ENCODE measurements around the gene ADAMTSL2.

The ADAMTSL2 gene

GRCh38 chr9:133589454-133590227 is 55.1 kb downstream of the ADAMTSL2 start:
- DNase-seq (ENCODE audit: low spot score) = no peak

DNA sequence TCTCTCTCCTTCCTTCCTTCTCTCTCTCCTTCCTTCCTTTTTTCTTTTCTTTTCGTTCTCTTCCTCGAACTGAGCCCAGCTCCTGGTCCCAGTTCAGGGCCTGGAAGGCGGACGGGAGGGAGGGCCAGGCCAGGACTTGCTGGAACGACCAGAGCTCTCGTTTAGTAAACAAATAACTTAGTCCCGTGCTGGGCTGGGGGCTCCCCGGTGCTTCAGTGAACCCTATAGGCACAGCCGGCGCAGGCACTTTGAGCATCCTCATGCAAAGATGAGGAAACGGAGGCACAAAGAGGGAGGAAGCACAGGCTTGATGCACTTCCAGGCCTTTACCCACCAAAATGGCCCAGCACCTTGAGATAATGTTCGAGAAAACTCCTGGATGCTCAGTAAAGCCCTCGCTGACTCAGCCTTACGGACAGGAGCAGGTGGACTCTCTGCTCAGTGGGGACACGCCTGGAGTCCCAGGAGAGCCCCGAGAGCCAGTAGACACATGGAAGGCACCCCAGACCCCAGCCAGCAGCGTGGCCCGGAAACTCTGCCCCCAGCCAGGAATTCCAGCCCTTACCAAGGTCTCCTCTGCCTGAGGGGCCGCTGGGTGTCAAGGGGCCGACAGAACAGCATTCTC is 55.8 kb downstream of the ADAMTSL2 start:
- no peak for DNase-seq (ENCODE audit: low spot score)

- no peak for DNase-seq (ENCODE audit: low spot score)
These were observed 56.8 kb downstream of the ADAMTSL2 start for GRCh38 chr9:133591116-133591910.

DNA sequence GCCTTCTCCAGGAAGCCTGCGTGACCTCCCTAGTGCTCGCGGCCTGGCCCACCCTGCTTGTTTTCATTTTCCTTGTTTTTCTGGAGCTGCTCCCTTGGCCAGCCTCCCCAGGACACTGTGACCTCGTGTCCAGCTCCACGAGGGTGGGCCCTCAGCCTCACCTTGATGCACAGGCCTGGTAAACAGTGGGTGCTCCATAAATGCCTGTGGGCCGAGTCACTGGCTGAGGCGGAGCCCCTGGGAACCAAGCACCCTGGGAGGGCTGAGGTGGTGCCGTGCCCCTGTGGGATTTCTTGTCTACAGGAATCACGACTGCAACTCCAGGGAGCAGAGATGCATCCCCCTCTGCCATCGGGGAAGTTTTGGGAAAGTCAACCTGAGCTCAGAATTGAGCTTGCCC is 57.5 kb downstream of the ADAMTSL2 start:
- DNase-seq (ENCODE audit: low spot score) = no peak

DNA sequence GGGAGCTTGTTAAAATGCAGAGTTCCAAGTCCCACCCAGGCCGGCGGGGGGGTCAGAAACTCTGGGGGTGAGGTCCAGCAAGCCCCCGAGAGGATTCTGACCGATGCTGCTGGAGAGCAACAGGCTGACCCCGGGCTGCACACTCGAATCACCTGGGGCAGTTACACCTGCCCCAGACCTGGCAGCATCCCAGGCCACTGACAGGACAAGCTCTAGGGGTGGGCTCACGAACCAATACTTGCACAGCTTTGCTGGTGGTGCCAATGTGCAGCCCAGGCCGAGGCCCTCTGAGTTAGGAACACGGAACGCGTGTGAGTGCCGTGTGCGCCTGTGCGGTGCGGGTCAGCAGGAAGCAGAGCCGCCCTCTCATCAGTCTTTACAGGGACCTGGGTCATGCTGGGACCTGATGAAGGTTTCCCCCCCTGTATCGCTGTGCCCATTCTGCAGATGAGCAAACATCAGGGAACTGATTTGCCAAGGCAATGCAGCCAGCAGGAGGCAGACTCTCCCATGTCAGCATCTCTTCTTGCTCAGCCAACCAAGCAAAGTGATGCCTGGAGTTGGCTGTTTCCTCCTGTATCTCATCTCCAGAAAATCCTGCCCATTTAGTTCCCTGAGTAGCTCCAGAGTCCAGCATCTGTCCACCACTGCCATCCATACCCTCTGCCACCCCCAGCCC is 58.4 kb downstream of the ADAMTSL2 start:
- DNase-seq (ENCODE audit: low spot score) = no peak

- DNase-seq (ENCODE audit: low spot score) = no peak
These were observed 59.2 kb downstream of the ADAMTSL2 start for GRCh38 chr9:133593587-133594253.

DNA sequence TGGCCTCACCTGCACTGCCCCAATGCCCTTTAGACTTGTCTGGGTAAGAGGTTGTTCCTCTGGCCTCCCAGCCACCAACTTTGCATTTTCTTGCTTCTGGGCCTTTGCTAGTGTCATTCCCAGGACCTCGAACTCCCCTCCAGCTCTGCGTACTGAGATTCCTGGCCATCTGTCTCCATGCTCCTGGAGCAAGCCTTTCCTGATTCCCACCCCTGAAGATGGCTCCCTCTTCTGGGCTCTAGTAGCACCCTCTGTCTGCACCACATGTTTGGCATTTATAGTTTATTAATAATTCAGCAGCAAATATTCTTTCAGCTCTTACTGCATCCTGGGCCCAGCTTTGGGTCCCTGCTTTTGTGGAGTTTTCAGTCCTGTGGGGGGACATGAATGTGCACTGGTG is 59.8 kb downstream of the ADAMTSL2 start:
- no peak for DNase-seq (ENCODE audit: low spot score)

GRCh38 chr9:133595910-133596309 is 61.4 kb downstream of the ADAMTSL2 start:
- no peak for DNase-seq (ENCODE audit: low spot score)

DNA sequence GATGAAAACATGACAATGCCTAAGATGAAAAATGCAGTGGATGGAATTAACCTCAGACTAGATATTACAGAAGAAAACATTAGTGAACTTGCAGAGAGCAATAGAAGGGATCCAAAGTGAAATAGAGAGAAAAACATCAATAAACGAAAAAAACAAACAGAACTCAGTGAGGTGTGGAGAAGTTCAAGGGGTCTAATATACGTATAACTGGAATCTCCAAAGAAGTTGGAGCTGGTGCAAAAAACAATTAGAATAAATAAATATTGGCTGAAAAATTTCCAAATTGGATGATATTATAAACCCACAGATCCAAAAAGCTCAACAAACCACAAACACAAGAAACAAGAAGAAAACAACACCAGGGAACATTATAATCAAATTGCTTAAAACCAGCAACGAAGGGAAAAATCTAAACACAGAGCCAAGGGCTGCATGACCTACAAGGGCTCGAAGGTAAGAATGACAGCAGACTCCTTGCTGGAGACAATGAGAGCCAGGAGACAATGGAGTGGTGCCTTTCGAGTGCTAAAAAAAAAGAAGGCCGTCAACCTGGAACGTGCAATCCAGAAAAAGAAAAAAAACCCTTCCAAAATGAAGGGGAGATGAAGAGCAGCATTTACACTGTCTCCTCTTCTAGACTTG is 62.9 kb downstream of the ADAMTSL2 start:
- no peak for DNase-seq (ENCODE audit: low spot score)

GRCh38 chr9:133598978-133599377 is 64.5 kb downstream of the ADAMTSL2 start:
- no peak for DNase-seq (ENCODE audit: low spot score)

DNA sequence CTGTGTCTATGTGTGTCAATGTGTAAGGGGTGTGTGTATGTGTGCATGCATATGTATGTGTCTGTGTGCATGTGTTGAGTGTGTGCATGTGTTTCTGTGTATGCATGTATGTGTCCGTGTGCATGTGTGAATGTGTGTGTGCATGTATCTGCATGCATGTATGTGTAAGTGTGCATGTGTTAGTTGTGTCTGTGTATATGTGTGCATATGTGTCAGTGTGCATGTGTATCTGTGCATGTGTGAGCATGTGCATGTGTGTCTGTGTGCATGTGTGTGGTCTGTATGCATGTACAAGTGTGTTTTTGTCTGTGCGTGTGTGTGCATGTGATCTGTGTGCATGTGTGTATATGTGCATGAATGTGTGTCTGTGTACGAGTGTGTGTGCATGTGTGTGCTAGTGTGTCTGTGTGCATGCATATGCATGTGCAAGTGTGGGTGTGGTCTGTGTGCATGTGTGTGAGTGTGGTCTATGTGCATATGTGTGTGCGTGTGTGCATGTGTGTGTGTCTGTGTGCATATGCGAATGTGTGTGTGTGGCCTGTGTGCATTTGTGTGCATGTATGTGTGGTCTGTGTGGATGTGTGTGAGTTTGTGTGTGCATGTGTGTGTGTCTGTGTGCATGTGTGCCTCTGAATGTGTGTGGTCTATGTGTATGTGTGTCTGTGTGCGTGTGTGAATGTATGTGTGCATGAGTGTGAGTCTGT is 65.1 kb downstream of the ADAMTSL2 start:
- no peak for DNase-seq (ENCODE audit: low spot score)

- no peak for DNase-seq (ENCODE audit: low spot score)
These were observed 66.2 kb downstream of the ADAMTSL2 start for GRCh38 chr9:133600739-133601138.

DNA sequence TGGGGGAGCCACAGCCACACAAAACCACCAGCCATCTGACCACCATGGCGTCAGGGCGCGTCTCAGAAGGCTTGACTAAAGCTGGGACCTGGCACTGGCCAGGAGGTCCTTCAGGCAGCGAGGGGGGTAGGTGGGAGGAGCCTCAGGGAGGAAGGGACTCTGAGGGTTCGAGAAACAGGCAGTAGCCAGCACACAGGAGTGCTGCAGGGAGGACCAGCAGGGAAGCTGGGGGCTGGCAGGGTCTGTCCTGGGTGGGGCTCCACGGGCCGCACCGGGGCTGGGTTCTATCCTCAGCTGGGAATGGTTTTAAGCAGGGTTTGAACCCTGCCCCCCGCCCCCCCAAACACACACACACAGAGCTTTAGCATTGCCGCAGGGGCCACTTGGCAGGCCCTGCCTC is 67.2 kb downstream of the ADAMTSL2 start:
- no peak for DNase-seq (ENCODE audit: low spot score)

- no peak for DNase-seq (ENCODE audit: low spot score)
These were observed 67.8 kb downstream of the ADAMTSL2 start for GRCh38 chr9:133602277-133602676.

DNA sequence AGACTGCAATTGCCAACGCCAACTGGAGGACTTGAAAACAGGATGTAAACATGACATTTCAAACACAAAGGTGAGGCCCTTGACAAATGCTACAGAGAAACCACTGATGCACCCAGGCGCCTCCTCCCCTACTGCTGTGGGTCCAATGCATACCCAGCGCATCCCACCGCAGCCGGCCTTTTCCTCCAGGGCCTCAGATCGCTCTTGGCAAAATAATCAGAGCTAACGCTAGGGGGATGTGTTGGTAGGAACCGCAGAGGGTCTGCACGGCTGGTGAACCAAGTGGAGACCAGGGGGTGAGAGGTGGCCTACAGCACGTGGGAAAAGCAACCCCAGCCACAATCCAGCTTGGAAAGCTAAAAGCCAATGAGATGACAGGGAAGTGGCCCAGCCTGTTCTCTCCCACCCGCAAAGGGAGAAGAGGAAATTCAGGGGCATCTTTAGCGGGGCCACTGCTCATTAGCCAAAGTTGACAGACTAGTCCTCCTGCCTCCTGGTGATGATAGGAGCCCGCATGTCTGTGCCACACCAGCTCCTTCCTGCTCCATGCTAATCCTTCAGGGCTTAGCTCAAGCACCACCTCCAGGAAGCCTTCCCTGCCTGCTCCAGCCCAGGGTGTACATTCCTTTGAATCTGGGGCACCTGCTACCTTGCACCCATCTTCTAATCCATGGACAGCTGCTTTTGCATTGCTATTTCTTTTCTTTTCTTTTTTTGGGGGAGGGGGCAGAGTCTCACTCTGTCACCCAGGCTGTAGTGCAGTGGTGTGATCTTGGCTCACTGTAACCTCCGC is 68.8 kb downstream of the ADAMTSL2 start:
- DNase-seq (ENCODE audit: low spot score) = no peak

DNA sequence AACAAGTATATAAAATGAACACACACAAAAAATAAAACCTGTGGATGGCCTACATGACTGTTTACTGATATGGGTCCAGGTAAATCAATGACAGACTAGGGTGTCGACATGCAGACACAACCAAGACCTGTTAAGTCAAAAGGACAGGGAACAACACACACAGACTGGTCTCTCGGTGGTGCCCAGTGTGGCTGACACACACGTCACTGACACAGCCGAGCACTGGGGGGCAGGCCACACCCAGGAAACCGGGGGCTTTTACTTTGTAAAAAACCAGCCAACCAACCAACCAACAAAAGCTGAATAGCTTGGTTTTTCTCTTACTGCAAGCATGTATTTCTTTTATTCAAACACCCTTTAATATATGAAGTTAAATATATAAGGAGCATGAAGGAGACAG is 69.7 kb downstream of the ADAMTSL2 start:
- DNase-seq (ENCODE audit: low spot score) = no peak

DNA sequence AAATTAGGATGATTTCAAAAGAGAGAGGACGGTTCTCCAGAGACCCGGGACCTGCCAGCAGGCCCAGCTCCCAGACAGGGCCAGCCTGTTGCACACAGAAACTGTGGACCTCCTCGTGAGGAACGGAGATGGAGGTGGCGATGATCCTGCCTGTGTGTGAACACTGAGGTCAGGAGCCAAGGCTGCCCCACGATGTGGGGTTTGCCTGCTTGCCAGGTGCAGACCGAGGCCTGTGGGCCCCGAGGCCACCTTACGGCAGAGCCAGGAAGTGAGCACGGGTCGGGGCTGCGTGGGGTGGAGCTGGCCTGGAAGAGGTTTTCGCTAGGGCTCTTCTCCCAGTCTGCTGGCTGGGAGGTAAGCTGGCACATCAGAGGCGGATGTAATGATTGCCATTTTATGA is 70.4 kb downstream of the ADAMTSL2 start:
- no peak for DNase-seq (ENCODE audit: low spot score)

DNA sequence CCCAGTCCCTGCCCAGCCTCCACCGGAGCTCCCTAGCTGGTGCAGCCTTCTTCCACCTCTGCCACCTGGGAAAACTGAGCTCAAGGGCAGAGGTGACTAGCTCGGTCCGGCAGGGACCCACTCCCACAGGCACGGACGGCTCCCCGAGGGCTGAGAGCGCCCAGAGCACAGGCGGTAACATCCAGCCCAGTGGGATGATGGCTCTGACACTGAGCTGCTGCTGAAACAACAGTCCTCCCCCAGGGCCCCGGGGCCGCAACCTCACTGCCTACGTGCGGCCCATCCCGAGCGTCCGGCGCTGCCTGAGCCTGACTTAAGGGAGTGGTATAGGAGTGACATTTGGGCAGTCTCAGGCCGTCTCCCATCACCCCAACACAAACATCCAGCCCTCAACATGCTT is 70.9 kb downstream of the ADAMTSL2 start:
- DNase-seq (ENCODE audit: low spot score) = no peak

- no peak for DNase-seq (ENCODE audit: low spot score)
These were observed 71.6 kb downstream of the ADAMTSL2 start for GRCh38 chr9:133605856-133606707.
